ENCODE measurements around the gene PDIA6.
A peak's percentile ranks its signal among the peaks of the same experiment; 100 is the strongest.
"Not testable (repeated sequence)": the region's sequence is repeated elsewhere in the genome, so short reads cannot be mapped to it uniquely, and the experiment has no call there.

PDIA6 gene

GRCh38 chr2:10832203-10832936 lies 19.8 kb upstream of the PDIA6 start:
- peak; percentile 65 for DNase-seq (ENCODE audit: low read depth)

GRCh38 chr2:10831400-10831985 lies 18.9 kb upstream of the PDIA6 start:
- DNase-seq (ENCODE audit: low read depth): no peak

GRCh38 chr2:10830641-10831399 lies 18.2 kb upstream of the PDIA6 start:
- DNase-seq (ENCODE audit: low read depth): no peak

GRCh38 chr2:10830203-10830602 lies 17.6 kb upstream of the PDIA6 start:
- no peak for DNase-seq (ENCODE audit: low read depth)

- DNase-seq (ENCODE audit: low read depth): no peak
Measured at GRCh38 chr2:10829299-10829698, 16.7 kb upstream of the PDIA6 start.

GRCh38 chr2:10828346-10828745 lies 15.8 kb upstream of the PDIA6 start:
- DNase-seq (ENCODE audit: low read depth): no peak

- no peak for DNase-seq (ENCODE audit: low read depth)
Measured at GRCh38 chr2:10826625-10827024, 14.0 kb upstream of the PDIA6 start.

GRCh38 chr2:10826026-10826425 lies 13.4 kb upstream of the PDIA6 start:
- no peak for DNase-seq (ENCODE audit: low read depth)

- no peak for DNase-seq (ENCODE audit: low read depth)
Measured at GRCh38 chr2:10824191-10824590, 11.6 kb upstream of the PDIA6 start.

- DNase-seq (ENCODE audit: low read depth): no peak
Measured at GRCh38 chr2:10820978-10821695, 8.6 kb upstream of the PDIA6 start.

GRCh38 chr2:10820562-10820961 lies 8.0 kb upstream of the PDIA6 start:
- DNase-seq (ENCODE audit: low read depth): no peak

- DNase-seq (ENCODE audit: low read depth): no peak
Measured at GRCh38 chr2:10819714-10820314, 7.2 kb upstream of the PDIA6 start.

GRCh38 chr2:10818984-10819383 lies 6.4 kb upstream of the PDIA6 start:
- no peak for DNase-seq (ENCODE audit: low read depth)

GRCh38 chr2:10818305-10818704 lies 5.7 kb upstream of the PDIA6 start:
- DNase-seq (ENCODE audit: low read depth): not testable (repeated sequence)

- no peak for DNase-seq (ENCODE audit: low read depth)
Measured at GRCh38 chr2:10817413-10817812, 4.8 kb upstream of the PDIA6 start.

- DNase-seq (ENCODE audit: low read depth): peak; percentile 3
Measured at GRCh38 chr2:10814571-10815331, 2.2 kb upstream of the PDIA6 start.

- DNase-seq (ENCODE audit: low read depth): no peak
Measured at GRCh38 chr2:10814142-10814541, 1.6 kb upstream of the PDIA6 start.

GRCh38 chr2:10813163-10814138 lies 866 bp upstream of the PDIA6 start:
- DNase-seq (ENCODE audit: low read depth): not testable (repeated sequence)

GRCh38 chr2:10811517-10811916 lies 1.1 kb downstream of the PDIA6 start:
- DNase-seq (ENCODE audit: low read depth): no peak

Data from fibroblast of gingiva (primary cell).